GM21515 (cell line): ENCODE data around the gene NOL12.

Experiments used
- ATAC-seq: cut with Tn5 transposase; IDR thresholded peaks from one replicate; pipeline ENCODE4 v1.9.1; 2021; ENCODE audit not compliant: unreplicated experiment

The NOL12 gene

GRCh38 chr22:37741312-37741795 is 55.2 kb downstream of the NOL12 start:
- ATAC-seq: no peak

GRCh38 chr22:37742376-37743171 is 56.4 kb downstream of the NOL12 start:
- no peak for ATAC-seq
